ENCODE data around the gene PHLDB1. TPM values are rescaled to one million over a fixed set of nuclear protein-coding genes. Genes with fewer than 3 reads are reported as not detected.

PHLDB1 gene
- polyA plus RNA-seq, 1 donor (not counting 4 experiments of a cell fraction or from before 2014, with no cell fraction given): 35.0 TPM

DNA sequence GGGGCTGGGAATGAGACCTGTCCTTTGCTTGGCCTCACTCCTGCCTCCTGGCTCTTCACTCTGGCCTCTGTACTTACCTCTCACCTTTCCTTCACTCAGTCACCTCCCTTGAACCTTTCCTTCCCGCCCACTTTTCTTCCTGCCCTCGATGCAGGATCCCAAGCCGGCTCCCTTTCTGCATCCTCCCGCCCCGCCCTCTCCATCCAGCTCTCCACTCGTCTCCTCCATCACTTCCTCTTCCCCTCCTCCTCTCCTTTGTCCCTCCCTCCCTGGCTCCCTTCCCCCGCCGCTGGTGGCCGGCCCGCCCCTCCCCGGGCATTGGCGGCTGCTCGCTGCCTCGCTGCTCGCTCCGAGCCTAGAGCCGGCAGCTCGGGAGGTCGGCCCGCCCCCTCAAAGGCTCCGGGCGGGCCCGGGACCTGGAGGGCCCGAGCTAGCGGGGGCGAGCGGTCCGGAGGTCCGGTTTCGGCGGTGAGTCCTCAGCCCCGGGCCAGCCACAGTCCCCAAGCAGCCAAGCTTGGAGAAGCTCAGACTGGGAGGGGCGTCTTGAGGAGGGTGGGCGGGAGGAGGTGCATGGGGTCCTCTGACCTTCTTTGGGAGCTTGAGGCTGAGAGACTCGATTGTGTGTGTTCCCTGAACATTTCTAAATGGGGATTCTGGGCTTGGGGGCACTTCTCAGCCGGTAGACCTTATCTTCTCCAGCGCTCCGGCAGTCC lies 13.8 kb downstream of the PHLDB1 start:
- Histone ChIP-seq H3K27me3 (ENCODE audit: control insufficient read depth, extremely low read depth, insufficient read depth, low read length) (no peaks in the 10 kb centered on the region), H4K20me1 (ENCODE audit: control insufficient read depth, extremely low read depth, insufficient read depth, low read length) (no peaks in the 10 kb centered on the region), H3K9ac (ENCODE audit: control insufficient read depth, extremely low read depth, insufficient read depth, low read length) (peak overlapping the region; percentile 87), H3K4me1 (ENCODE audit: control insufficient read depth, extremely low read depth, insufficient read depth, low read length) (peaks cover 74% of the 10 kb centered on the region), H3K9me3 (ENCODE audit: control insufficient read depth, low read depth, low read length) (no peaks in the 10 kb centered on the region), H3K36me3 (ENCODE audit: control insufficient read depth in 2 of 2, extremely low read depth in 1 of 2, insufficient read depth in 2 of 2, low read length in 2 of 2) (peaks cover 1 to 4% of the 10 kb centered on the region in 2 experiments), H2AFZ (ENCODE audit: control insufficient read depth, low read length) (peak overlapping the region; percentile 60), H3K4me3 (ENCODE audit: control insufficient read depth in 2 of 3, extremely low read depth in 1 of 3, insufficient read depth in 2 of 3, low read depth in 1 of 3, low read length in 3 of 3) (peak overlapping the region; percentile 72 to 96 (median 93)), H3K79me2 (ENCODE audit: control insufficient read depth, insufficient read depth, low read length) (peaks cover 9% of the 10 kb centered on the region), H3K9me1 (ENCODE audit: control insufficient read depth, extremely low read depth, insufficient read depth, low read length) (no peaks in the 10 kb centered on the region), H3K27ac (ENCODE audit: control insufficient read depth, insufficient read depth, low read length) (peak overlapping the region; percentile 81), H3K4me2 (ENCODE audit: control insufficient read depth, extremely low read depth, insufficient read depth, low read depth, low read length) (peak overlapping the region; percentile 100)
- no peak for TF ChIP-seq EZH2 (IDR thresholded peaks at IDR 0.05; ENCODE audit: low read length)
- TF ChIP-seq, protein P1, sequence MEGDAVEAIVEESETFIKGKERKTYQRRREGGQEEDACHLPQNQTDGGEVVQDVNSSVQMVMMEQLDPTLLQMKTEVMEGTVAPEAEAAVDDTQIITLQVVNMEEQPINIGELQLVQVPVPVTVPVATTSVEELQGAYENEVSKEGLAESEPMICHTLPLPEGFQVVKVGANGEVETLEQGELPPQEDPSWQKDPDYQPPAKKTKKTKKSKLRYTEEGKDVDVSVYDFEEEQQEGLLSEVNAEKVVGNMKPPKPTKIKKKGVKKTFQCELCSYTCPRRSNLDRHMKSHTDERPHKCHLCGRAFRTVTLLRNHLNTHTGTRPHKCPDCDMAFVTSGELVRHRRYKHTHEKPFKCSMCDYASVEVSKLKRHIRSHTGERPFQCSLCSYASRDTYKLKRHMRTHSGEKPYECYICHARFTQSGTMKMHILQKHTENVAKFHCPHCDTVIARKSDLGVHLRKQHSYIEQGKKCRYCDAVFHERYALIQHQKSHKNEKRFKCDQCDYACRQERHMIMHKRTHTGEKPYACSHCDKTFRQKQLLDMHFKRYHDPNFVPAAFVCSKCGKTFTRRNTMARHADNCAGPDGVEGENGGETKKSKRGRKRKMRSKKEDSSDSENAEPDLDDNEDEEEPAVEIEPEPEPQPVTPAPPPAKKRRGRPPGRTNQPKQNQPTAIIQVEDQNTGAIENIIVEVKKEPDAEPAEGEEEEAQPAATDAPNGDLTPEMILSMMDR (optimal IDR thresholded peaks at IDR 0.05 in 1 of 3, IDR thresholded peaks at IDR 0.05 in 1 of 3, conservative IDR thresholded peaks at IDR 0.05 in 1 of 3; ENCODE audit: extremely low read depth in 1 of 3, insufficient read depth in 2 of 3, low read length in 3 of 3): no peak
- dilution Hi-C loops (cut with MboI; ENCODE audit: extremely low pct_ligation_motif_present, low sequenced_read_pairs): no loop called here
- FAIRE-seq (no peak), DNase-seq (ENCODE audit: low read depth, low spot score) (no peak)

DNA sequence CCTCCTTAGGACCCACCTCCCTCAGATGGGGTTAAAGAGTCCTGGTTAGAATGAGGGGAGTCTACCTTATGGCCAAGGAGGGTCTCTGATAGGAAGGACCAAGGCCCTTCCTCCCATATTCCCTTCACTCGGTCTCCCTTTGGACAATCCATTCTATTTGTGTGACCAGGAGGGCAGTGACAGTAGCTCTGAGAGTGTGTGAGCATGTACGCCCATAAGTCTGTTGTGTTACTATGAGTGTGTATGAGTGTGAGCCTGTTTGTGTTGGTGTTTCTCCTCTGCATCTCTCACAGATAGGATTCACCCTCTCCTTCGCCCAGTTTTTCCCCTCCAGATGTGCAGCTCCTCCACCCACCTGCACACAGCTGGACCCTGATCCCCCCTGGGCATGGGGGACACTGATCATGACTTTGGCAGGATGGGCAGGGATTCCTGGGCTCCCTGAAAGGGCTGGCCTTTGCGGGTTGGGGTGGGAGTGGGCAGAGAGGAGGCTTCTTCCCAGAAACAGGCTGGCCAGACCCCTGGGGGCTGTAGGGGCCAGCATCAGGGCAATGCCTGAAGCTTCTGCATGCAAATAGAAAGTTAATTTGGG lies 14.5 kb downstream of the PHLDB1 start:
- Histone ChIP-seq H3K4me3 (ENCODE audit: control insufficient read depth in 2 of 3, extremely low read depth in 1 of 3, insufficient read depth in 2 of 3, low read depth in 1 of 3, low read length in 3 of 3) (peak overlapping the region; percentile 72 to 96 (median 93)), H3K9ac (ENCODE audit: control insufficient read depth, extremely low read depth, insufficient read depth, low read length) (peak overlapping the region; percentile 87), H3K27me3 (ENCODE audit: control insufficient read depth, extremely low read depth, insufficient read depth, low read length) (no peaks in the 10 kb centered on the region), H3K27ac (ENCODE audit: control insufficient read depth, insufficient read depth, low read length) (peak overlapping the region; percentile 81), H3K36me3 (ENCODE audit: control insufficient read depth in 2 of 2, extremely low read depth in 1 of 2, insufficient read depth in 2 of 2, low read length in 2 of 2) (peaks cover 2 to 5% of the 10 kb centered on the region in 2 experiments), H4K20me1 (ENCODE audit: control insufficient read depth, extremely low read depth, insufficient read depth, low read length) (no peaks in the 10 kb centered on the region), H2AFZ (ENCODE audit: control insufficient read depth, low read length) (no peak overlapping the region), H3K4me1 (ENCODE audit: control insufficient read depth, extremely low read depth, insufficient read depth, low read length) (peaks cover 74% of the 10 kb centered on the region), H3K4me2 (ENCODE audit: control insufficient read depth, extremely low read depth, insufficient read depth, low read depth, low read length) (peak overlapping the region; percentile 100), H3K9me3 (ENCODE audit: control insufficient read depth, low read depth, low read length) (no peaks in the 10 kb centered on the region), H3K79me2 (ENCODE audit: control insufficient read depth, insufficient read depth, low read length) (peaks cover 9% of the 10 kb centered on the region), H3K9me1 (ENCODE audit: control insufficient read depth, extremely low read depth, insufficient read depth, low read length) (no peaks in the 10 kb centered on the region)
- FAIRE-seq (peak; percentile 51), DNase-seq (ENCODE audit: low read depth, low spot score) (no peak)
- TF ChIP-seq EZH2 (IDR thresholded peaks at IDR 0.05; ENCODE audit: low read length): no peak
- TF ChIP-seq, protein P1 (optimal IDR thresholded peaks at IDR 0.05 in 1 of 3, IDR thresholded peaks at IDR 0.05 in 1 of 3, conservative IDR thresholded peaks at IDR 0.05 in 1 of 3; ENCODE audit: extremely low read depth in 1 of 3, insufficient read depth in 2 of 3, low read length in 3 of 3): no peak
- dilution Hi-C loops (cut with MboI; ENCODE audit: extremely low pct_ligation_motif_present, low sequenced_read_pairs): no loop called here

Data from keratinocyte (primary cell).